Esophagus muscularis mucosa (tissue), 4 donors: Measurements from ENCODE around the gene LAMTOR1. TPM values are rescaled to one million over a fixed set of nuclear protein-coding genes. Genes with fewer than 3 reads are reported as not detected.

Experiments used
- DNase-seq: peaks from one replicate; pipeline ENCODE4 v3.0.0-alpha.2; 2017; ENCODE audit errors: extremely low spot score
- H3K27ac ChIP-seq, 4 donors: fragments of 200-600 bp; sonication (generic); replicated peaks in 1 of 4; 1 replicate in 3 of 4; 2 replicates in 1 of 4; pipeline ENCODE4 v1.5.1; 2016 to 2019; ENCODE audit warnings: mild to moderate bottlenecking in 1 of 4
- H3K27me3 ChIP-seq, 4 donors: fragments of 200-600 bp; sonication (generic); one replicate each; pipeline versions ENCODE4 v1.5.1 to v1.6.0; 2016 to 2019
- H3K36me3 ChIP-seq, 4 donors: fragments of 200-600 bp; sonication (generic); one replicate each; pipeline ENCODE4 v1.5.1; 2016 to 2019
- H3K4me1 ChIP-seq, 4 donors: fragments of 200-600 bp; sonication (generic); one replicate each; pipeline ENCODE4 v1.5.1; 2016 to 2019
- H3K4me3 ChIP-seq, 4 donors: fragments of 200-600 bp; sonication (generic); 1 replicate in 2 of 4; 2 replicates in 2 of 4; pipeline ENCODE4 v1.5.1; 2016 to 2019; ENCODE audit warnings: mild to moderate bottlenecking in 4 of 4, moderate library complexity in 1 of 4
- H3K9me3 ChIP-seq, 4 donors: fragments of 200-600 bp; sonication (generic); 1 replicate in 3 of 4; 2 replicates in 1 of 4; pipeline ENCODE4 v1.5.1; 2016 to 2019
- CTCF ChIP-seq, 3 experiments: fragments of 200-600 bp in 2 of 3; fragments of 450-650 bp in 1 of 3; sonication (generic) in 2 of 3; IDR thresholded peaks; one replicate each; pipeline ENCODE4 v1.5.1; 2017 to 2019; ENCODE audit warnings: antibody characterized with exemption in 3 of 3, mild to moderate bottlenecking in 2 of 3, moderate library complexity in 1 of 3
- EP300 ChIP-seq: sonication (generic); formaldehyde crosslinking; IDR thresholded peaks from one replicate; pipeline ENCODE4 v1.6.1; 2017; ENCODE audit warnings: antibody characterized with exemption
- POLR2A ChIP-seq: fragments of 450-650 bp; IDR thresholded peaks from one replicate; pipeline ENCODE4 v1.6.1; 2017; ENCODE audit warnings: antibody characterized with exemption, moderate library complexity, mild to moderate bottlenecking, low read depth
- POLR2AphosphoS5 ChIP-seq, 2 donors: sonication (generic); formaldehyde crosslinking; IDR thresholded peaks; one replicate each; pipeline ENCODE4 v1.6.1; 2017; ENCODE audit warnings: antibody characterized with exemption in 2 of 2
- WGBS: methylation state at CpG from one replicate; pipeline ENCODE4 v1.1.5; 2018; 5-methylcytosine and 5-hydroxymethylcytosine counted together
- intact Hi-C: fragments of 100-400 bp; cut with DNase I; formaldehyde crosslinking; loops from one replicate; pipeline ENCODE4 v1.15.1; 2023
- total RNA-seq, 4 donors: library from RNA; depleted of rRNA; stranded (reverse); fragments of >200 nt; gene quantifications; one replicate each; pipeline versions ENCODE4 v1.1.0 to v1.2.1, GENCODE V29; 2016

The LAMTOR1 gene
- total RNA-seq, 4 donors from 2014 or later: 86.8 to 103 (median 98.0) TPM

GRCh38 chr11:72127923-72128322 lies 24.8 kb upstream of the LAMTOR1 start:
- H3K27ac ChIP-seq: no peak overlapping the region
- peaks cover 0 to 3% (median 0%) of the 10 kb centered on the region in 4 donors for H3K27me3 ChIP-seq
- intact Hi-C loops: no loop called here
- no peak for DNase-seq
- TF ChIP-seq CTCF (IDR thresholded peaks at IDR 0.05): no peak
- no peak for TF ChIP-seq POLR2AphosphoS5 (IDR thresholded peaks at IDR 0.05)
- TF ChIP-seq EP300: no peak
- TF ChIP-seq POLR2A: no peak
- WGBS: 70% methylated on average over 2 of the region's 2 CpGs
- H3K9me3 ChIP-seq: no peaks in the 10 kb centered on the region
- H3K4me3 ChIP-seq: no peak overlapping the region
- H3K4me1 ChIP-seq: no peaks in the 10 kb centered on the region
- H3K36me3 ChIP-seq: no peaks in the 10 kb centered on the region

DNA sequence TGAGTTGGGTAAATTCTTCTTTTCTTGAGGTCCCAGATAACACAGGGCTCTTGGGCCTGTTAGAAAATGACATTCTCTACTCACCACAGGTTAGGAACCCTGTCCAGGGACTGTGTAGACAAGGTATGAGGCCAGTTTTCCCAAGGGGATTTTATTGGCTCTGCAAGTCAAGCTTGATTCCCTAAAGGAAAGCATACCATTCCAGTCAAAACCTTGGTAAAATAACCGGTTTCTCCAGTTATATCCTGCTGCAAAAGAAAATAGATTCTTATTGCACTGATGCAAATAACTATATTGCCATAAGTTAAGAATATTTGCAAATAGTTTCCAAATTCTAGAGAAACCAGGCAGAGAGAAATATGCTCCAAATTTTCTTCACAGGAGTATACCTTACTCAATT lies 22.9 kb upstream of the LAMTOR1 start:
- no peak overlapping the region for H3K4me3 ChIP-seq
- no peaks in the 10 kb centered on the region for H3K4me1 ChIP-seq
- WGBS: 63% methylated on average over 1 of the region's 1 CpG
- intact Hi-C loops: no loop called here
- no peaks in the 10 kb centered on the region for H3K9me3 ChIP-seq
- no peaks in the 10 kb centered on the region for H3K36me3 ChIP-seq
- TF ChIP-seq CTCF (IDR thresholded peaks at IDR 0.05): no peak
- no peak for TF ChIP-seq EP300
- no peak for TF ChIP-seq POLR2A
- TF ChIP-seq POLR2AphosphoS5 (IDR thresholded peaks at IDR 0.05): no peak
- H3K27ac ChIP-seq: no peak overlapping the region
- no peak for DNase-seq
- peaks cover 0 to 1% (median 0%) of the 10 kb centered on the region in 4 donors for H3K27me3 ChIP-seq

GRCh38 chr11:72124046-72124445 lies 20.9 kb upstream of the LAMTOR1 start:
- H3K4me1 ChIP-seq: no peaks in the 10 kb centered on the region
- DNase-seq: no peak
- WGBS: 96% methylated on average over 3 of the region's 6 CpGs
- no peak overlapping the region for H3K4me3 ChIP-seq
- no peaks in the 10 kb centered on the region for H3K36me3 ChIP-seq
- H3K27ac ChIP-seq: no peak overlapping the region
- H3K27me3 ChIP-seq: peaks cover 0 to 2% (median 0%) of the 10 kb centered on the region in 4 donors
- intact Hi-C loops: no loop called here
- no peaks in the 10 kb centered on the region for H3K9me3 ChIP-seq
- TF ChIP-seq CTCF (IDR thresholded peaks at IDR 0.05): no peak
- TF ChIP-seq POLR2AphosphoS5 (IDR thresholded peaks at IDR 0.05): no peak
- TF ChIP-seq EP300: no peak
- no peak for TF ChIP-seq POLR2A

DNA sequence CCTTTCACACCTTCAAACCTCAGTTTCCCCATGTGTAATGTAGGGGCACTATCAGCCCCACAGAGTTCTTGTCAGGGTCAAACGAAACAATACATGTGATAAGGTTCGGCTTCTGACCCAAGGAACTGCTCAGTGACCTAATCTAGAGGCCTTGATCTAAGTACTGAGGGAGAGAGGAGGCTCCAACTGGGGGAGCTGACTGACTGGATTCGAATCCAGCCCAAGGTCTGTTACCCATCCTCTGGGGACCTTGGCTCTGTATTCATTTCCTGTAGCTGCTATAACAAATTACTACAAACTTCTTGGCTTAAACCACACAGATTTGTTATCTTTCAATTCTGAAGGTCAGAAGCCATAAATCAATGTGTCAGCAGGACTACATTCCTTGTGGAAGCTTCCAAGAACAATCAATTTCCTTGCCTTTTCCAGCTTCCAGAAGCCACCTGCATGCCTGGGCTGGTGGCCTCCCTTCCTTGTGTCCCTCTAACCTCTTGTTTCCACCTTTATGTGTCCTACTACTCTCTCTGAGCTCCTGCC lies 20.1 kb upstream of the LAMTOR1 start:
- Histone ChIP-seq H3K4me3 (no peak overlapping the region), H3K9me3 (no peaks in the 10 kb centered on the region), H3K4me1 (no peaks in the 10 kb centered on the region), H3K27ac (no peak overlapping the region), H3K36me3 (no peaks in the 10 kb centered on the region), H3K27me3 (peaks cover 0 to 6% (median 0%) of the 10 kb centered on the region in 4 donors)
- DNase-seq: no peak
- WGBS: 79% methylated on average over 3 of the region's 3 CpGs
- no peak for TF ChIP-seq POLR2A
- TF ChIP-seq POLR2AphosphoS5 (IDR thresholded peaks at IDR 0.05): no peak
- no peak for TF ChIP-seq EP300
- TF ChIP-seq CTCF (IDR thresholded peaks at IDR 0.05): no peak
- intact Hi-C loops: no loop called here

- no peaks in the 10 kb centered on the region for H3K36me3 ChIP-seq
- H3K4me3 ChIP-seq: no peak overlapping the region
- no peaks in the 10 kb centered on the region for H3K4me1 ChIP-seq
- 50% methylated on average over 1 of the region's 1 CpG for WGBS
- no peaks in the 10 kb centered on the region for H3K9me3 ChIP-seq
- intact Hi-C loops: no loop called here
- peaks cover 0 to 6% (median 0%) of the 10 kb centered on the region in 4 donors for H3K27me3 ChIP-seq
- DNase-seq: no peak
- H3K27ac ChIP-seq: no peak overlapping the region
- TF ChIP-seq EP300: no peak
Observed at GRCh38 chr11:72122607-72123006, 19.5 kb upstream of the LAMTOR1 start.
